ENCODE results near the gene ADSL.

DNA sequence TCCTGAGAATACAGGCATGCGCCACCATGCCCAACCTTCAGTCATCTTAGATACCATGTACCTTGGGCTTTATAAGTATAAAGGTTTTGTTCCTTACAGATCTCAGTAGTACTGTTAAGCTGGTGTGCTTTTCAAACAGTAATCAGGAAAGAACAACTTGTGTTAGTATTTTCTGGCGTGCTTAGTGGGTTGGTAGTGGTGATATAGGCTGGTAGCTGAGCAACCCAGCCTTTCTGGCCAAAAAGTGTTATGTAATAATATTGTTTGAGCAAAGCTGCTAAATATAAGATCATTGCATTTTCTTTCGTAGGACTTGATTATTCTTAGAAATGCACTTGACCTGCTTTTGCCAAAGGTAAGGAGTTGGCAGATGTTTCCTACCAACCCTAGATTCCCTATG lies 6.5 kb downstream of the ADSL start:
- TF ChIP-seq, protein P1, sequence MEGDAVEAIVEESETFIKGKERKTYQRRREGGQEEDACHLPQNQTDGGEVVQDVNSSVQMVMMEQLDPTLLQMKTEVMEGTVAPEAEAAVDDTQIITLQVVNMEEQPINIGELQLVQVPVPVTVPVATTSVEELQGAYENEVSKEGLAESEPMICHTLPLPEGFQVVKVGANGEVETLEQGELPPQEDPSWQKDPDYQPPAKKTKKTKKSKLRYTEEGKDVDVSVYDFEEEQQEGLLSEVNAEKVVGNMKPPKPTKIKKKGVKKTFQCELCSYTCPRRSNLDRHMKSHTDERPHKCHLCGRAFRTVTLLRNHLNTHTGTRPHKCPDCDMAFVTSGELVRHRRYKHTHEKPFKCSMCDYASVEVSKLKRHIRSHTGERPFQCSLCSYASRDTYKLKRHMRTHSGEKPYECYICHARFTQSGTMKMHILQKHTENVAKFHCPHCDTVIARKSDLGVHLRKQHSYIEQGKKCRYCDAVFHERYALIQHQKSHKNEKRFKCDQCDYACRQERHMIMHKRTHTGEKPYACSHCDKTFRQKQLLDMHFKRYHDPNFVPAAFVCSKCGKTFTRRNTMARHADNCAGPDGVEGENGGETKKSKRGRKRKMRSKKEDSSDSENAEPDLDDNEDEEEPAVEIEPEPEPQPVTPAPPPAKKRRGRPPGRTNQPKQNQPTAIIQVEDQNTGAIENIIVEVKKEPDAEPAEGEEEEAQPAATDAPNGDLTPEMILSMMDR (IDR thresholded peaks at IDR 0.05 in 2 of 3, conservative IDR thresholded peaks at IDR 0.05 in 1 of 3; ENCODE audit: borderline replicate concordance in 1 of 3, insufficient read depth in 1 of 3, low read depth in 2 of 3, low read length in 2 of 3) = no peak
- TF ChIP-seq POLR2A (IDR thresholded peaks at IDR 0.05; ENCODE audit: borderline replicate concordance, extremely low read depth, insufficient read depth, insufficient read length) (no peak), EZH2phosphoT487 (IDR thresholded peaks at IDR 0.05; ENCODE audit: borderline replicate concordance) (no peak), EZH2 (IDR thresholded peaks at IDR 0.05) (no peak), FOSL1 (IDR thresholded peaks at IDR 0.05; ENCODE audit: low read depth) (no peak), POLR2AphosphoS5 (IDR thresholded peaks at IDR 0.05; ENCODE audit: low read depth, low read length) (no peak), JUND (IDR thresholded peaks at IDR 0.05) (no peak), ZNF274 (IDR thresholded peaks at IDR 0.05; ENCODE audit: low read depth, low read length) (no peak), EGR1 (IDR thresholded peaks at IDR 0.05; ENCODE audit: low read depth) (no peak), RAD21 (IDR thresholded peaks at IDR 0.05; ENCODE audit: low read depth) (no peak)
- TF ChIP-seq, protein P2, sequence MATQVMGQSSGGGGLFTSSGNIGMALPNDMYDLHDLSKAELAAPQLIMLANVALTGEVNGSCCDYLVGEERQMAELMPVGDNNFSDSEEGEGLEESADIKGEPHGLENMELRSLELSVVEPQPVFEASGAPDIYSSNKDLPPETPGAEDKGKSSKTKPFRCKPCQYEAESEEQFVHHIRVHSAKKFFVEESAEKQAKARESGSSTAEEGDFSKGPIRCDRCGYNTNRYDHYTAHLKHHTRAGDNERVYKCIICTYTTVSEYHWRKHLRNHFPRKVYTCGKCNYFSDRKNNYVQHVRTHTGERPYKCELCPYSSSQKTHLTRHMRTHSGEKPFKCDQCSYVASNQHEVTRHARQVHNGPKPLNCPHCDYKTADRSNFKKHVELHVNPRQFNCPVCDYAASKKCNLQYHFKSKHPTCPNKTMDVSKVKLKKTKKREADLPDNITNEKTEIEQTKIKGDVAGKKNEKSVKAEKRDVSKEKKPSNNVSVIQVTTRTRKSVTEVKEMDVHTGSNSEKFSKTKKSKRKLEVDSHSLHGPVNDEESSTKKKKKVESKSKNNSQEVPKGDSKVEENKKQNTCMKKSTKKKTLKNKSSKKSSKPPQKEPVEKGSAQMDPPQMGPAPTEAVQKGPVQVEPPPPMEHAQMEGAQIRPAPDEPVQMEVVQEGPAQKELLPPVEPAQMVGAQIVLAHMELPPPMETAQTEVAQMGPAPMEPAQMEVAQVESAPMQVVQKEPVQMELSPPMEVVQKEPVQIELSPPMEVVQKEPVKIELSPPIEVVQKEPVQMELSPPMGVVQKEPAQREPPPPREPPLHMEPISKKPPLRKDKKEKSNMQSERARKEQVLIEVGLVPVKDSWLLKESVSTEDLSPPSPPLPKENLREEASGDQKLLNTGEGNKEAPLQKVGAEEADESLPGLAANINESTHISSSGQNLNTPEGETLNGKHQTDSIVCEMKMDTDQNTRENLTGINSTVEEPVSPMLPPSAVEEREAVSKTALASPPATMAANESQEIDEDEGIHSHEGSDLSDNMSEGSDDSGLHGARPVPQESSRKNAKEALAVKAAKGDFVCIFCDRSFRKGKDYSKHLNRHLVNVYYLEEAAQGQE (IDR thresholded peaks at IDR 0.05; ENCODE audit: low read depth) = no peak
- TF ChIP-seq, protein P3, sequence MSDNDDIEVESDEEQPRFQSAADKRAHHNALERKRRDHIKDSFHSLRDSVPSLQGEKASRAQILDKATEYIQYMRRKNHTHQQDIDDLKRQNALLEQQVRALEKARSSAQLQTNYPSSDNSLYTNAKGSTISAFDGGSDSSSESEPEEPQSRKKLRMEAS (IDR thresholded peaks at IDR 0.05) = no peak

Measured in HCT116 (cell line).